Sigmoid colon (tissue), 7 donors: Measurements from ENCODE around the gene PSD4. TPM values are rescaled to one million over a fixed set of nuclear protein-coding genes. Genes with fewer than 3 reads are reported as not detected.

Source experiments
- DNase-seq: peaks from one replicate; pipeline ENCODE4 v3.0.0-alpha.2; 2019
- H3K27ac ChIP-seq, 4 donors: fragments of 200-600 bp; sonication (generic); one replicate each; pipeline ENCODE4 v1.5.1; 2016 to 2019; ENCODE audit warnings: mild to moderate bottlenecking in 1 of 4
- H3K27me3 ChIP-seq, 3 donors: fragments of 200-600 bp; sonication (generic); one replicate each; pipeline ENCODE4 v1.5.1; 2019; ENCODE audit warnings: mild to moderate bottlenecking in 1 of 3
- H3K36me3 ChIP-seq, 4 donors: fragments of 200-600 bp; sonication (generic); one replicate each; pipeline ENCODE4 v1.5.1; 2016 to 2019
- H3K4me1 ChIP-seq, 4 donors: fragments of 200-600 bp; sonication (generic); one replicate each; pipeline ENCODE4 v1.5.1; 2017 to 2019
- H3K4me3 ChIP-seq, 4 donors: fragments of 200-600 bp; sonication (generic); one replicate each; pipeline ENCODE4 v1.5.1; 2017 to 2019; ENCODE audit warnings: mild to moderate bottlenecking in 2 of 4, moderate library complexity in 1 of 4
- H3K9me3 ChIP-seq, 4 donors: fragments of 200-600 bp in 3 of 4; sonication (generic) in 3 of 4; one replicate each; pipeline versions ENCODE4 v1.5.1 to v1.6.1; 2013 to 2019
- EP300 ChIP-seq, 4 donors: sonication (generic); formaldehyde crosslinking; IDR thresholded peaks; one replicate each; pipeline ENCODE4 v1.6.1; 2017; ENCODE audit warnings: antibody characterized with exemption in 4 of 4
- POLR2A ChIP-seq, 2 donors: fragments of 450-650 bp; IDR thresholded peaks; one replicate each; pipeline ENCODE4 v1.6.1; 2016; ENCODE audit warnings: antibody characterized with exemption in 2 of 2, mild to moderate bottlenecking in 2 of 2, moderate library complexity in 2 of 2
- POLR2AphosphoS5 ChIP-seq, 4 donors: sonication (generic); formaldehyde crosslinking; IDR thresholded peaks; one replicate each; pipeline ENCODE4 v1.6.1; 2017; ENCODE audit warnings: antibody characterized with exemption in 4 of 4
- WGBS, 2 donors: extraction: QIAGEN DNeasy Blood & Tissue Kit; methylation state at CpG; one replicate each; pipeline ENCODE4 v1.1.7; 2013; 5-methylcytosine and 5-hydroxymethylcytosine counted together
- intact Hi-C: fragments of 100-400 bp; cut with DNase I; formaldehyde crosslinking; loops from one replicate; pipeline ENCODE4 v1.15.1; 2023
- polyA plus RNA-seq, 3 donors: library from polyadenylated mRNA; stranded (reverse); fragments of 200-250 nt; gene quantifications; one replicate each; pipeline ENCODE4 v1.2.3, GENCODE V29; 2013
- total RNA-seq, 4 donors: library from RNA; depleted of rRNA; stranded (reverse); fragments of >200 nt; gene quantifications; one replicate each; pipeline ENCODE4 v1.1.0, GENCODE V29; 2016
- TF ChIP-seq, protein P1 (sequence below), 4 experiments: fragments of 450-650 bp in 3 of 4; fragments of 200-600 bp in 1 of 4; IDR thresholded peaks; one replicate each; pipeline ENCODE4 v1.5.1; 2016 to 2019; ENCODE audit warnings: antibody characterized with exemption in 4 of 4, mild to moderate bottlenecking in 3 of 4, moderate library complexity in 2 of 4
- donor health status: healthy with polysubstance abuse.
- donor health status: Bipolar disorder and iron deficiency.
- donor health status: healthy.

Gene PSD4
- total and polyA plus RNA-seq, 7 donors: 1.4 to 51.6 (median 6.6) TPM

- H3K27me3 ChIP-seq: no peaks in the 10 kb centered on the region
Measured at GRCh38 chr2:113186433-113186796, 12.6 kb downstream of the PSD4 start.

GRCh38 chr2:113187771-113188170, 14.0 kb downstream of the PSD4 start:
- no peaks in the 10 kb centered on the region for H3K9me3 ChIP-seq
- WGBS, 2 donors: 88 to 89% methylated on average over 6 of the region's 6 CpGs
- H3K27me3 ChIP-seq: no peaks in the 10 kb centered on the region
- H3K27ac ChIP-seq: no peak overlapping the region
- H3K4me1 ChIP-seq: no peaks in the 10 kb centered on the region
- H3K4me3 ChIP-seq: no peak overlapping the region
- H3K36me3 ChIP-seq: no peaks in the 10 kb centered on the region
- no peak for DNase-seq
- no peak for TF ChIP-seq POLR2AphosphoS5 (IDR thresholded peaks at IDR 0.05)
- TF ChIP-seq, protein P1, sequence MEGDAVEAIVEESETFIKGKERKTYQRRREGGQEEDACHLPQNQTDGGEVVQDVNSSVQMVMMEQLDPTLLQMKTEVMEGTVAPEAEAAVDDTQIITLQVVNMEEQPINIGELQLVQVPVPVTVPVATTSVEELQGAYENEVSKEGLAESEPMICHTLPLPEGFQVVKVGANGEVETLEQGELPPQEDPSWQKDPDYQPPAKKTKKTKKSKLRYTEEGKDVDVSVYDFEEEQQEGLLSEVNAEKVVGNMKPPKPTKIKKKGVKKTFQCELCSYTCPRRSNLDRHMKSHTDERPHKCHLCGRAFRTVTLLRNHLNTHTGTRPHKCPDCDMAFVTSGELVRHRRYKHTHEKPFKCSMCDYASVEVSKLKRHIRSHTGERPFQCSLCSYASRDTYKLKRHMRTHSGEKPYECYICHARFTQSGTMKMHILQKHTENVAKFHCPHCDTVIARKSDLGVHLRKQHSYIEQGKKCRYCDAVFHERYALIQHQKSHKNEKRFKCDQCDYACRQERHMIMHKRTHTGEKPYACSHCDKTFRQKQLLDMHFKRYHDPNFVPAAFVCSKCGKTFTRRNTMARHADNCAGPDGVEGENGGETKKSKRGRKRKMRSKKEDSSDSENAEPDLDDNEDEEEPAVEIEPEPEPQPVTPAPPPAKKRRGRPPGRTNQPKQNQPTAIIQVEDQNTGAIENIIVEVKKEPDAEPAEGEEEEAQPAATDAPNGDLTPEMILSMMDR (IDR thresholded peaks at IDR 0.05): no peak
- TF ChIP-seq POLR2A (IDR thresholded peaks at IDR 0.05): no peak
- TF ChIP-seq EP300 (IDR thresholded peaks at IDR 0.05): no peak
- intact Hi-C loops: no loop called here

More at GRCh38 chr2:113186433-113186796, 12.6 kb downstream of the PSD4 start:
- H3K9me3 ChIP-seq: no peaks in the 10 kb centered on the region
- TF ChIP-seq, protein P1 (IDR thresholded peaks at IDR 0.05): no peak
- TF ChIP-seq EP300 (IDR thresholded peaks at IDR 0.05) (no peak), POLR2AphosphoS5 (IDR thresholded peaks at IDR 0.05) (no peak), POLR2A (IDR thresholded peaks at IDR 0.05) (no peak)
- H3K4me1 ChIP-seq: no peaks in the 10 kb centered on the region
- no peak for DNase-seq
- no peak overlapping the region for H3K27ac ChIP-seq
- 84 to 88% methylated on average over 5 of the region's 5 CpGs for WGBS, 2 donors
- H3K36me3 ChIP-seq: no peaks in the 10 kb centered on the region
- intact Hi-C loops: no loop called here
- H3K4me3 ChIP-seq: no peak overlapping the region

GRCh38 chr2:113190871-113191270, 17.1 kb downstream of the PSD4 start:
- Histone ChIP-seq H3K4me3 (no peak overlapping the region), H3K9me3 (no peaks in the 10 kb centered on the region), H3K27me3 (no peaks in the 10 kb centered on the region), H3K27ac (no peak overlapping the region), H3K36me3 (no peaks in the 10 kb centered on the region), H3K4me1 (no peaks in the 10 kb centered on the region)
- TF ChIP-seq POLR2AphosphoS5 (IDR thresholded peaks at IDR 0.05) (no peak), POLR2A (IDR thresholded peaks at IDR 0.05) (no peak), EP300 (IDR thresholded peaks at IDR 0.05) (no peak)
- TF ChIP-seq, protein P1 (IDR thresholded peaks at IDR 0.05): no peak
- intact Hi-C loops: no loop called here
- WGBS, 2 donors: 70 to 89% methylated on average over 1 of the region's 1 CpG
- DNase-seq: no peak

DNA sequence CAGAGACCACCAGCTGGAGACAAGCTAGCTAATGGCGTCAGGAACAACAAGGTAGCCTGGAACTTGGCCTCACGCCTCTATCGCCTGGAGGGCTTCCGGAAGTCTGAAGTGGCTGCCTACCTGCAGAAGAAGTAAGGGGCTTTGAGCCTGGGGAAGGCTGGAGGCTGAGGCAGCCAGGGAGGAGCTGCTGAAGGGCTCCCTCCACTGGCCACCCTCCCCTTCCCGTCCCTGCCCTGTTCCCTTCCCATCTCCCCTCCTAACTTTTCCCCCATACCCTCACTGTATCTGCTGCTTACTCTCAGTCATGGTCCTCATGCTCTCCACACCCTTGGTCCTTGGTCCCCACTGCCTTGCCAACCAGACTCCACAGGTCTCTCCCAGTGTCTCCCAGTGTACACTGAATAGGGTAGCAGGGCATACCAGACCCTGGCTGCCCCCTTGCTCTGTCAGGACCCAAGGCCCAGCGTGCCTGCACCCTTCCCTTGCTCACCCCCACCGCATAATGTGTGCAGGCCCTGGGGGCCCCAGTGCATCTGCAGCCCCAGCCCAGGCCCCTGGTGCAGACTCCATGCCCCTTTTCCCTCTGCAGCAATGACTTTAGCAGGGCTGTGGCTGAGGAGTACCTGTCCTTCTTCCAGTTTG, 18.8 kb downstream of the PSD4 start:
- no peaks in the 10 kb centered on the region for H3K36me3 ChIP-seq
- TF ChIP-seq POLR2AphosphoS5 (IDR thresholded peaks at IDR 0.05) (no peak), EP300 (IDR thresholded peaks at IDR 0.05) (no peak), POLR2A (IDR thresholded peaks at IDR 0.05) (no peak)
- TF ChIP-seq, protein P1 (IDR thresholded peaks at IDR 0.05): no peak

More for the DNA sequence above, 18.8 kb downstream of the PSD4 start:
- no peak overlapping the region for H3K27ac ChIP-seq
- no peaks in the 10 kb centered on the region for H3K4me1 ChIP-seq
- 91 to 92% methylated on average over 7 of the region's 7 CpGs for WGBS, 2 donors
- intact Hi-C loops: no loop called here
- H3K4me3 ChIP-seq: no peak overlapping the region
- no peaks in the 10 kb centered on the region for H3K9me3 ChIP-seq
- H3K27me3 ChIP-seq: no peaks in the 10 kb centered on the region
- DNase-seq: no peak
